Measurements from ENCODE around the gene TBL1XR1. TPM values are rescaled to one million over a fixed set of nuclear protein-coding genes. Genes with fewer than 3 reads are reported as not detected.

TBL1XR1 gene
- total RNA-seq, 4 donors from 2014 or later: 51.6 to 91.1 (median 66.0) TPM

GRCh38 chr3:177093966-177094365 is 103.3 kb downstream of the TBL1XR1 start:
- TF ChIP-seq, protein P1, sequence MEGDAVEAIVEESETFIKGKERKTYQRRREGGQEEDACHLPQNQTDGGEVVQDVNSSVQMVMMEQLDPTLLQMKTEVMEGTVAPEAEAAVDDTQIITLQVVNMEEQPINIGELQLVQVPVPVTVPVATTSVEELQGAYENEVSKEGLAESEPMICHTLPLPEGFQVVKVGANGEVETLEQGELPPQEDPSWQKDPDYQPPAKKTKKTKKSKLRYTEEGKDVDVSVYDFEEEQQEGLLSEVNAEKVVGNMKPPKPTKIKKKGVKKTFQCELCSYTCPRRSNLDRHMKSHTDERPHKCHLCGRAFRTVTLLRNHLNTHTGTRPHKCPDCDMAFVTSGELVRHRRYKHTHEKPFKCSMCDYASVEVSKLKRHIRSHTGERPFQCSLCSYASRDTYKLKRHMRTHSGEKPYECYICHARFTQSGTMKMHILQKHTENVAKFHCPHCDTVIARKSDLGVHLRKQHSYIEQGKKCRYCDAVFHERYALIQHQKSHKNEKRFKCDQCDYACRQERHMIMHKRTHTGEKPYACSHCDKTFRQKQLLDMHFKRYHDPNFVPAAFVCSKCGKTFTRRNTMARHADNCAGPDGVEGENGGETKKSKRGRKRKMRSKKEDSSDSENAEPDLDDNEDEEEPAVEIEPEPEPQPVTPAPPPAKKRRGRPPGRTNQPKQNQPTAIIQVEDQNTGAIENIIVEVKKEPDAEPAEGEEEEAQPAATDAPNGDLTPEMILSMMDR (IDR thresholded peaks at IDR 0.05): no peak
- no peak for TF ChIP-seq POLR2A (IDR thresholded peaks at IDR 0.05)
- intact Hi-C loops (cut with DNase I; ENCODE audit: low total_unique reads): no loop called here
- DNase-seq (ENCODE audit: low spot score in 2 of 2): no peak
- no peak overlapping the region for H3K4me3 ChIP-seq (ENCODE audit: low read depth, poor library complexity, severe bottlenecking)

DNA sequence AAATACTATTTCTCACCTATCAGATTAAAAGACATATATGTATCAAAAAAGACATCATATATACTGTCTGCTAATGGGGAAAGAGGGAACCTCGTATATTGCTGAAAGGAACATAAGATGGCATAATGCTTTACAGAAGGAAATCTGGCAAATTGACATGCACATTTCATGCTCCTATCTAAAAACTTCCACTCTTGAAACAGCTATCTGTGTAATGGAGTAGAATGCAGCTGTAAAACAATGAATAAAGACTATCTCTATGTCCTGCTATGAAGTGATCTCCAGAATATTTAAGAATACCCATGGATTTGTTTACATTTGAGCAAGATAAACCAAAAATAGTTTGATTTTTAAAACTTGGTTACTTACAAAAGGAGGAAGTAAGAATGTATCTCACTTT is 107.4 kb downstream of the TBL1XR1 start:
- intact Hi-C loops (cut with DNase I; ENCODE audit: low total_unique reads): no loop called here
- 55 to 62% methylated on average over 1 of the region's 1 CpG for WGBS, 2 donors
- no peak for DNase-seq (ENCODE audit: low spot score in 2 of 2)
- no peak for TF ChIP-seq POLR2A (IDR thresholded peaks at IDR 0.05)
- TF ChIP-seq, protein P1 (IDR thresholded peaks at IDR 0.05): no peak
- no peak overlapping the region for H3K4me3 ChIP-seq (ENCODE audit: low read depth, poor library complexity, severe bottlenecking)

DNA sequence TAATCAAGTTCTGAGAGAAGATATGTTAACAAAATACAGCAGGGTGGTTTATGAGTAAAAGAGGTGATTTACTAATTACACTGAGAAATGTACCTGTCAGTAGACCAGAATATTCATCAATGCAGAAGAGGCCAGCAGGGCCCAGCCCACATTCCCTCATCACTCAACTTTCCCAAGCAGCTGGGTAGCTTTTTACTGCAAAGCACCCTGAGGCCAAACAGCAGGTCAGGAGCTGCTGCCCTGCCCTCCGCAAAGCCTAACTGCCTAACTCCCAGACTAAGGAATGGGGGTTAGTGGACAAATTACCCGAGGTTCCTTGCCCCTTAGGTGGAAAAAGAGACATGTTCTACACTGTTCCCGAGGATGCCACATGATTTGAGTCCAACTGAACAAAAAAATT is 108.2 kb downstream of the TBL1XR1 start:
- DNase-seq (ENCODE audit: low spot score in 2 of 2): no peak
- no peak overlapping the region for H3K4me3 ChIP-seq (ENCODE audit: low read depth, poor library complexity, severe bottlenecking)
- 60 to 67% methylated on average over 3 of the region's 3 CpGs for WGBS, 2 donors
- intact Hi-C loops (cut with DNase I; ENCODE audit: low total_unique reads): no loop called here
- TF ChIP-seq, protein P1 (IDR thresholded peaks at IDR 0.05): no peak
- no peak for TF ChIP-seq POLR2A (IDR thresholded peaks at IDR 0.05)

DNA sequence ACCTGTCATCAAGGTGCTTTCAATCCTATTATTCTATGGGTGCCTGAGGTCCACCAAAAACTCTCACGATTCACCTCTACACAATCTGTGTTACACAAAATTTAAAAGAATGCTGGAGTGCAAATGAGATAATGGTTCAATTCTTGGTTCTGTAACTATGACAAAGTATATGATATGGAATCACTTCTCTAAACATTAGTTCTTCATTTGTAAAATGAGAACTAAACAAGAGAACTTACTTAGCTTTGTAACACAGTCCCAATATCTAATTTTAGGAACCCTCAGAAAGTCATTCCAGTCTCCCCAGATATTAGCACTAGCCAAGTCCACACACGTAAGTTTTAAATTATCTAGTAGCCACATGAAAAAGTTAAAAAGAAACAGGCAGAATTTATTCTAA is 111.5 kb downstream of the TBL1XR1 start:
- H3K4me3 ChIP-seq (ENCODE audit: low read depth, poor library complexity, severe bottlenecking): no peak overlapping the region
- 27 to 79% methylated on average over 2 of the region's 2 CpGs for WGBS, 2 donors
- intact Hi-C loops (cut with DNase I; ENCODE audit: low total_unique reads): no loop called here
- DNase-seq (ENCODE audit: low spot score in 2 of 2): no peak
- TF ChIP-seq POLR2A (IDR thresholded peaks at IDR 0.05): no peak
- TF ChIP-seq, protein P1 (IDR thresholded peaks at IDR 0.05): no peak

- intact Hi-C loops (cut with DNase I; ENCODE audit: low total_unique reads): no loop called here
- DNase-seq (ENCODE audit: low spot score in 2 of 2): no peak
- no peak for TF ChIP-seq POLR2A (IDR thresholded peaks at IDR 0.05)
- TF ChIP-seq, protein P1 (IDR thresholded peaks at IDR 0.05): no peak
- 34 to 45% methylated on average over 3 of the region's 3 CpGs for WGBS, 2 donors
- no peak overlapping the region for H3K4me3 ChIP-seq (ENCODE audit: low read depth, poor library complexity, severe bottlenecking)
These were observed 112.7 kb downstream of the TBL1XR1 start for GRCh38 chr3:177084616-177085015.

GRCh38 chr3:177080122-177080521 is 117.2 kb downstream of the TBL1XR1 start:
- 74 to 84% methylated on average over 1 of the region's 1 CpG for WGBS, 2 donors
- DNase-seq (ENCODE audit: low spot score in 2 of 2): no peak
- TF ChIP-seq, protein P1 (IDR thresholded peaks at IDR 0.05): no peak

More at GRCh38 chr3:177080122-177080521, 117.2 kb downstream of the TBL1XR1 start:
- intact Hi-C loops (cut with DNase I; ENCODE audit: low total_unique reads): no loop called here
- H3K4me3 ChIP-seq (ENCODE audit: low read depth, poor library complexity, severe bottlenecking): no peak overlapping the region
